H9 (cell line): ENCODE data around the gene DKKL1. TPM values are rescaled to one million over a fixed set of nuclear protein-coding genes. Genes with fewer than 3 reads are reported as not detected.
A peak's percentile ranks its signal among the peaks of the same experiment; 100 is the strongest.

Experiments
- DNase-seq: peaks from one replicate; pipeline ENCODE4 v3.0.0-alpha.2; 2017
- H2AFZ ChIP-seq: one replicate; pipeline ENCODE4 v1.6.1; 2013; ENCODE audit warnings: mild to moderate bottlenecking, low read length, control low read depth, moderate library complexity
- H2AK5ac ChIP-seq: 2 replicates; pipeline ENCODE4 v1.6.1; 2013; ENCODE audit warnings: low read length, control low read depth, mixed read lengths; ENCODE audit not compliant: insufficient read length
- H2BK120ac ChIP-seq: one replicate; pipeline ENCODE4 v1.6.1; 2013; ENCODE audit warnings: low read depth, mild to moderate bottlenecking, low read length, control low read depth, inconsistent platforms; ENCODE audit not compliant: poor library complexity, severe bottlenecking
- H2BK12ac ChIP-seq: 2 replicates; pipeline ENCODE4 v1.6.1; 2013; ENCODE audit warnings: low read length, control low read depth, mixed read lengths, low read depth; ENCODE audit not compliant: insufficient read length
- H2BK15ac ChIP-seq: 2 replicates; pipeline ENCODE4 v1.6.1; 2013; ENCODE audit warnings: low read depth, low read length, control low read depth
- H2BK20ac ChIP-seq: one replicate; pipeline ENCODE4 v1.6.1; 2013; ENCODE audit warnings: low read depth, mild to moderate bottlenecking, low read length, control low read depth, inconsistent platforms; ENCODE audit not compliant: poor library complexity, severe bottlenecking
- H2BK5ac ChIP-seq: 2 replicates; pipeline ENCODE4 v1.6.1; 2013; ENCODE audit warnings: low read length, control low read depth, mixed read lengths; ENCODE audit not compliant: insufficient read length
- H3K14ac ChIP-seq: 2 replicates; pipeline ENCODE4 v1.6.1; 2013; ENCODE audit warnings: low read length, control low read depth; ENCODE audit not compliant: insufficient read depth
- H3K18ac ChIP-seq: 2 replicates; pipeline ENCODE4 v1.6.1; 2013; ENCODE audit warnings: low read depth, mild to moderate bottlenecking, mixed read lengths, low read length, control low read depth; ENCODE audit not compliant: insufficient read length
- H3K23ac ChIP-seq: 2 replicates; pipeline ENCODE4 v1.6.1; 2013; ENCODE audit warnings: low read length, control low read depth, mixed read lengths, low read depth; ENCODE audit not compliant: insufficient read length
- H3K23me2 ChIP-seq: 2 replicates; pipeline ENCODE4 v1.6.1; 2013; ENCODE audit warnings: low read depth, mild to moderate bottlenecking, mixed read lengths, low read length, control low read depth; ENCODE audit not compliant: insufficient read length, poor library complexity, severe bottlenecking
- H3K27ac ChIP-seq: 2 replicates; pipeline ENCODE4 v1.5.1; 2013; ENCODE audit warnings: low read length, control low read depth, mixed read lengths, low read depth; ENCODE audit not compliant: insufficient read length
- H3K27me3 ChIP-seq: 2 replicates; pipeline ENCODE4 v1.6.1; 2013; ENCODE audit warnings: low read length, control low read depth, inconsistent platforms; ENCODE audit not compliant: insufficient read depth
- H3K4ac ChIP-seq: 2 replicates; pipeline ENCODE4 v1.6.1; 2013; ENCODE audit warnings: low read depth, mild to moderate bottlenecking, control low read depth, inconsistent platforms, low read length, moderate library complexity
- H3K4me1 ChIP-seq: 2 replicates; pipeline ENCODE4 v1.6.1; 2013; ENCODE audit warnings: low read length, control low read depth, inconsistent platforms; ENCODE audit not compliant: insufficient read depth
- H3K4me2 ChIP-seq: 2 replicates; pipeline ENCODE4 v1.6.1; 2013; ENCODE audit warnings: low read length, control low read depth, mixed read lengths; ENCODE audit not compliant: insufficient read length, insufficient read depth
- H3K56ac ChIP-seq: 2 replicates; pipeline ENCODE4 v1.6.1; 2013; ENCODE audit warnings: low read depth, mild to moderate bottlenecking, mixed read lengths, low read length, control low read depth; ENCODE audit not compliant: insufficient read length
- H3K79me1 ChIP-seq: 2 replicates; pipeline ENCODE4 v1.6.1; 2013; ENCODE audit warnings: low read depth, mild to moderate bottlenecking, moderate library complexity, low read length, control low read depth, inconsistent platforms; ENCODE audit not compliant: insufficient read depth, poor library complexity, severe bottlenecking
- H3K79me2 ChIP-seq: 2 replicates; pipeline ENCODE4 v1.6.1; 2013; ENCODE audit warnings: low read length, control low read depth, inconsistent platforms; ENCODE audit not compliant: insufficient read depth
- H3K9ac ChIP-seq: 2 replicates; pipeline ENCODE4 v1.6.1; 2013; ENCODE audit warnings: low read length, control low read depth, mixed read lengths; ENCODE audit not compliant: insufficient read length; ENCODE audit errors: extremely low read depth
- H3K9me3 ChIP-seq: one replicate; pipeline ENCODE4 v1.6.1; 2013; ENCODE audit warnings: low read depth, low read length, inconsistent platforms; ENCODE audit not compliant: control insufficient read depth
- H3T11ph ChIP-seq: one replicate; pipeline ENCODE4 v1.6.1; 2013; ENCODE audit warnings: mild to moderate bottlenecking, low read length, control low read depth, inconsistent platforms
- H4K20me1 ChIP-seq: one replicate; pipeline ENCODE4 v1.6.1; 2013; ENCODE audit not compliant: control insufficient read depth, insufficient read length, insufficient read depth
- H4K5ac ChIP-seq: 2 replicates; pipeline ENCODE4 v1.6.1; 2013; ENCODE audit warnings: low read depth, mild to moderate bottlenecking, mixed read lengths, low read length, control low read depth; ENCODE audit not compliant: insufficient read length
- H4K8ac ChIP-seq: replicated peaks from 2 replicates; pipeline ENCODE4 v1.6.1; 2013; ENCODE audit warnings: low read length, control low read depth, mixed read lengths, low read depth; ENCODE audit not compliant: insufficient read length
- H4K91ac ChIP-seq: 2 replicates; pipeline ENCODE4 v1.6.1; 2013; ENCODE audit warnings: low read depth, mild to moderate bottlenecking, moderate library complexity, mixed read lengths, low read length, control low read depth; ENCODE audit not compliant: insufficient read length
- H3K27ac Mint-ChIP-seq, 3 experiments: 2 replicates in 2 of 3; 3 replicates in 1 of 3; pipeline ENCODE4 v1.8.0; 2020 to 2021; ENCODE audit warnings: mixed read lengths in 3 of 3, mild to moderate bottlenecking in 1 of 3, moderate library complexity in 1 of 3
- H3K27me3 Mint-ChIP-seq: 2 replicates; pipeline ENCODE4 v1.8.0; 2021; ENCODE audit warnings: low read depth, mild to moderate bottlenecking, moderate library complexity, mixed read lengths
- H3K36me3 Mint-ChIP-seq, 3 experiments: 2 replicates in 2 of 3; 3 replicates in 1 of 3; pipeline ENCODE4 v1.8.0; 2020 to 2021; ENCODE audit warnings: low read depth in 3 of 3, mixed read lengths in 3 of 3; ENCODE audit not compliant: insufficient read depth in 1 of 3
- H3K4me1 Mint-ChIP-seq, 2 experiments: 2 replicates each; pipeline ENCODE4 v1.8.0; 2020; ENCODE audit warnings: mixed read lengths in 2 of 2
- H3K4me3 Mint-ChIP-seq, 2 experiments: 2 replicates in 1 of 2; 3 replicates in 1 of 2; pipeline ENCODE4 v1.8.0; 2020 to 2021; ENCODE audit warnings: mild to moderate bottlenecking in 2 of 2, mixed read lengths in 2 of 2, moderate library complexity in 1 of 2
- H3K9me3 Mint-ChIP-seq, 2 experiments: 2 replicates in 1 of 2; 3 replicates in 1 of 2; pipeline ENCODE4 v1.8.0; 2020; ENCODE audit warnings: mild to moderate bottlenecking in 2 of 2, mixed read lengths in 2 of 2, moderate library complexity in 1 of 2
- WGBS: extraction: QIAGEN DNeasy Blood & Tissue Kit; methylation state at CpG from one replicate; pipeline ENCODE4 v1.1.7; 2013; ENCODE audit warnings: missing lambda C conversion rate, low lambda C conversion rate, mixed read lengths; ENCODE audit not compliant: insufficient read length; ENCODE audit errors: extremely low coverage; 5-methylcytosine and 5-hydroxymethylcytosine counted together
- total RNA-seq: library from RNA; stranded (reverse); gene quantifications from 2 replicates; pipeline ENCODE4 v1.2.1, GENCODE V29; 2021
- TF ChIP-seq, protein P1 (sequence below): fragments of 200-600 bp; sonication (generic); conservative IDR thresholded peaks from 3 replicates; pipeline ENCODE4 v1.8.0; 2021; ENCODE audit warnings: antibody characterized with exemption, mild to moderate bottlenecking

Gene DKKL1
- total RNA-seq, 1 experiment from 2014 or later, result 3.5 TPM

- no peak overlapping the region for H3K4me3 Mint-ChIP-seq
- H3T11ph ChIP-seq, result no peak overlapping the region
- H3K4me1 ChIP-seq, result no peaks in the 10 kb centered on the region; the same call in 1 of the 2 replicates
- no peaks in the 10 kb centered on the region for H4K20me1 ChIP-seq
- H3K27me3 ChIP-seq, result no peaks in the 10 kb centered on the region
- TF ChIP-seq, protein P1, sequence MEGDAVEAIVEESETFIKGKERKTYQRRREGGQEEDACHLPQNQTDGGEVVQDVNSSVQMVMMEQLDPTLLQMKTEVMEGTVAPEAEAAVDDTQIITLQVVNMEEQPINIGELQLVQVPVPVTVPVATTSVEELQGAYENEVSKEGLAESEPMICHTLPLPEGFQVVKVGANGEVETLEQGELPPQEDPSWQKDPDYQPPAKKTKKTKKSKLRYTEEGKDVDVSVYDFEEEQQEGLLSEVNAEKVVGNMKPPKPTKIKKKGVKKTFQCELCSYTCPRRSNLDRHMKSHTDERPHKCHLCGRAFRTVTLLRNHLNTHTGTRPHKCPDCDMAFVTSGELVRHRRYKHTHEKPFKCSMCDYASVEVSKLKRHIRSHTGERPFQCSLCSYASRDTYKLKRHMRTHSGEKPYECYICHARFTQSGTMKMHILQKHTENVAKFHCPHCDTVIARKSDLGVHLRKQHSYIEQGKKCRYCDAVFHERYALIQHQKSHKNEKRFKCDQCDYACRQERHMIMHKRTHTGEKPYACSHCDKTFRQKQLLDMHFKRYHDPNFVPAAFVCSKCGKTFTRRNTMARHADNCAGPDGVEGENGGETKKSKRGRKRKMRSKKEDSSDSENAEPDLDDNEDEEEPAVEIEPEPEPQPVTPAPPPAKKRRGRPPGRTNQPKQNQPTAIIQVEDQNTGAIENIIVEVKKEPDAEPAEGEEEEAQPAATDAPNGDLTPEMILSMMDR, result no peak
- WGBS, result no CpG with 5 or more reads among the region's 11 CpGs
- H4K5ac ChIP-seq, result no peak overlapping the region
- no peak overlapping the region for H2BK20ac ChIP-seq
- H3K18ac ChIP-seq, result no peak overlapping the region
- H3K9me3 Mint-ChIP-seq, result no peaks in the 10 kb centered on the region; a peak in 1 of 5 replicates
- no peak for DNase-seq
- no peak overlapping the region for H3K27ac ChIP-seq
- H3K23me2 ChIP-seq, result no peaks in the 10 kb centered on the region
- H3K4ac ChIP-seq, result no peak overlapping the region
- H3K27ac Mint-ChIP-seq, result 0 out of 7 replicates have a peak overlapping the region, but pooled peaks of 1 of the 3 experiments have one; percentile 1
- no peak overlapping the region for H3K23ac ChIP-seq
- H3K4me1 Mint-ChIP-seq, result peaks cover 45 to 65% of the 10 kb centered on the region in 2 experiments
- no peak overlapping the region for H3K14ac ChIP-seq
- no peak overlapping the region for H2AFZ ChIP-seq
- H3K27me3 Mint-ChIP-seq, result peaks cover 4% of the 10 kb centered on the region; the same call in 1 of the 2 replicates
- no peaks in the 10 kb centered on the region for H3K79me2 ChIP-seq
- no peak overlapping the region for H2BK12ac ChIP-seq
- H3K9me3 ChIP-seq, result no peaks in the 10 kb centered on the region
- H4K8ac ChIP-seq, result no peak overlapping the region
- no peak overlapping the region for H3K9ac ChIP-seq
- H2AK5ac ChIP-seq, result no peak overlapping the region
- no peak overlapping the region for H2BK15ac ChIP-seq
- no peak overlapping the region for H4K91ac ChIP-seq
- no peak overlapping the region for H2BK5ac ChIP-seq
- H3K4me2 ChIP-seq, result no peak overlapping the region
- H3K36me3 Mint-ChIP-seq, result no peaks in the 10 kb centered on the region
- no peak overlapping the region for H3K56ac ChIP-seq
- no peak overlapping the region for H2BK120ac ChIP-seq
- H3K79me1 ChIP-seq, result no peaks in the 10 kb centered on the region
Observed at GRCh38 chr19:49398001-49398615, 34.4 kb downstream of the DKKL1 start.
